Glutamatergic neuron (in vitro differentiated cells): Measurements from ENCODE around the gene CCM2. TPM values are rescaled to one million over a fixed set of nuclear protein-coding genes. Genes with fewer than 3 reads are reported as not detected.

ENCODE experiments used
- DNase-seq: peaks from one replicate; pipeline ENCODE4 v3.0.0; 2022
- H3K27ac Mint-ChIP-seq: one replicate; pipeline ENCODE4 v1.8.0; 2020; ENCODE audit warnings: mild to moderate bottlenecking, mixed read lengths, inconsistent platforms; ENCODE audit not compliant: unreplicated experiment
- H3K27me3 Mint-ChIP-seq: one replicate; pipeline ENCODE4 v1.8.0; 2020; ENCODE audit warnings: mild to moderate bottlenecking, moderate library complexity, mixed read lengths, inconsistent platforms; ENCODE audit not compliant: unreplicated experiment
- H3K36me3 Mint-ChIP-seq: one replicate; pipeline ENCODE4 v1.8.0; 2020; ENCODE audit warnings: mild to moderate bottlenecking, mixed read lengths, inconsistent platforms; ENCODE audit not compliant: unreplicated experiment
- H3K4me1 Mint-ChIP-seq: one replicate; pipeline ENCODE4 v1.8.0; 2020; ENCODE audit warnings: mild to moderate bottlenecking, low read depth, mixed read lengths, inconsistent platforms; ENCODE audit not compliant: unreplicated experiment
- H3K4me3 Mint-ChIP-seq: one replicate; pipeline ENCODE4 v1.8.0; 2020; ENCODE audit warnings: mild to moderate bottlenecking, mixed read lengths, inconsistent platforms; ENCODE audit not compliant: unreplicated experiment
- H3K9me3 Mint-ChIP-seq: one replicate; pipeline ENCODE4 v1.8.0; 2020; ENCODE audit warnings: mild to moderate bottlenecking, moderate library complexity, mixed read lengths, inconsistent platforms; ENCODE audit not compliant: unreplicated experiment
- total RNA-seq: library from RNA; stranded (reverse); fragmentation: NEBNext Ultra II Directional; extraction: Animal tissue kit (Norgen Biotek cat#: 25700); gene quantifications from one replicate; pipeline ENCODE4 v1.2.1, GENCODE V29; 2021; ENCODE audit not compliant: unreplicated experiment
- TF ChIP-seq, protein P1 (sequence below): fragments of 200-600 bp; sonication (generic); IDR thresholded peaks from one replicate; pipeline ENCODE4 v1.5.0; 2021; ENCODE audit not compliant: partially characterized antibody, unreplicated experiment

CCM2 gene
- total RNA-seq, 1 donor from 2014 or later, result 92.6 TPM

- Mint-ChIP-seq H3K36me3 (no peaks in the 10 kb centered on the region), H3K4me1 (peaks cover 16% of the 10 kb centered on the region), H3K9me3 (peaks cover 3% of the 10 kb centered on the region), H3K4me3 (no peak overlapping the region), H3K27me3 (peaks cover 2% of the 10 kb centered on the region), H3K27ac (no peak overlapping the region)
- TF ChIP-seq, protein P1, sequence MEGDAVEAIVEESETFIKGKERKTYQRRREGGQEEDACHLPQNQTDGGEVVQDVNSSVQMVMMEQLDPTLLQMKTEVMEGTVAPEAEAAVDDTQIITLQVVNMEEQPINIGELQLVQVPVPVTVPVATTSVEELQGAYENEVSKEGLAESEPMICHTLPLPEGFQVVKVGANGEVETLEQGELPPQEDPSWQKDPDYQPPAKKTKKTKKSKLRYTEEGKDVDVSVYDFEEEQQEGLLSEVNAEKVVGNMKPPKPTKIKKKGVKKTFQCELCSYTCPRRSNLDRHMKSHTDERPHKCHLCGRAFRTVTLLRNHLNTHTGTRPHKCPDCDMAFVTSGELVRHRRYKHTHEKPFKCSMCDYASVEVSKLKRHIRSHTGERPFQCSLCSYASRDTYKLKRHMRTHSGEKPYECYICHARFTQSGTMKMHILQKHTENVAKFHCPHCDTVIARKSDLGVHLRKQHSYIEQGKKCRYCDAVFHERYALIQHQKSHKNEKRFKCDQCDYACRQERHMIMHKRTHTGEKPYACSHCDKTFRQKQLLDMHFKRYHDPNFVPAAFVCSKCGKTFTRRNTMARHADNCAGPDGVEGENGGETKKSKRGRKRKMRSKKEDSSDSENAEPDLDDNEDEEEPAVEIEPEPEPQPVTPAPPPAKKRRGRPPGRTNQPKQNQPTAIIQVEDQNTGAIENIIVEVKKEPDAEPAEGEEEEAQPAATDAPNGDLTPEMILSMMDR, result no peak
- DNase-seq, result no peak
Observed at GRCh38 chr7:45065031-45065995, 65.3 kb downstream of the CCM2 start.

DNA sequence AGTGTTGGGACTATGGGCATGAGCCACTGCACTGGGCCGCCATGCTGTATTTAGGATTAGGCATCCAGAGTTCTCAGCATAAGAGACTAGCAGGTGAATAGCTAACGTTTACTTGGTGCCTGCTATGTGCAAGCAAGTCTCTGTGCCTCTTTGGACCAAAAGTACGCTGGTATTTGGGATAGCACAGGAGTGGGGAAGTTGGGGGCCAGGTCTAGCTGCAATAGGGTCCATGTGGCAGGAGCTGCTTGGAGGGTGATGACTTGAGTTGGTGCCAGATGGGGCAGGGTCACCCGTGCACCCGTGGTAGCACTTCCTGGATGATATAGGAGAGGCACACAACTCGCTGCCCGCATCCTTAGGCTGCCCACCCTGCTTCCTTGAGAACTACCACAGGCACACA lies 66.4 kb downstream of the CCM2 start:
- peaks cover 17% of the 10 kb centered on the region for H3K4me1 Mint-ChIP-seq
- H3K36me3 Mint-ChIP-seq, result no peaks in the 10 kb centered on the region
- H3K27ac Mint-ChIP-seq, result no peak overlapping the region
- no peak for DNase-seq
- H3K9me3 Mint-ChIP-seq, result peaks cover 3% of the 10 kb centered on the region
- peaks cover 4% of the 10 kb centered on the region for H3K27me3 Mint-ChIP-seq
- TF ChIP-seq, protein P1, result no peak
- no peak overlapping the region for H3K4me3 Mint-ChIP-seq

DNA sequence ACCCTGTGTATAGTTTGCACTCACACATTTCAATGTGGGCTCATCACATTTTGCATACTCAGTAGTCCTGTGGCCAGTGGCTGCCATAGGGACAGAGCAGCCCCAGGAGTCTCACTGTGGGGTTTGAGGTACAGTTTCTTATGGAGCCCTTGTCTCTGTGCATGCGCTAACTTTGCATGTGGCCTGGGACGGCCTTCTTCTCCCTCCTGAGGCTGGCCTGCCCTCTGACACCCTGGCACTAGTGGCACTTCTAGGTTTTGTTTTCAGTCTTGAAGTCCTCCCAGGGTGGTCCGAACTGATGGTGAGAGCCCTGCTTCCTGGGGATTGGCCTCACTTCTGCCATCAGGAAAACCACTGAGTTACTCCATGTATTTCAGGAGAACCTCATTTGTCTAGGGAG lies 67.6 kb downstream of the CCM2 start:
- Mint-ChIP-seq H3K36me3 (peaks cover 6% of the 10 kb centered on the region), H3K9me3 (peaks cover 5% of the 10 kb centered on the region), H3K4me1 (peaks cover 28% of the 10 kb centered on the region), H3K27ac (no peak overlapping the region), H3K4me3 (no peak overlapping the region), H3K27me3 (peaks cover 6% of the 10 kb centered on the region)
- TF ChIP-seq, protein P1, result no peak
- DNase-seq, result no peak

DNA sequence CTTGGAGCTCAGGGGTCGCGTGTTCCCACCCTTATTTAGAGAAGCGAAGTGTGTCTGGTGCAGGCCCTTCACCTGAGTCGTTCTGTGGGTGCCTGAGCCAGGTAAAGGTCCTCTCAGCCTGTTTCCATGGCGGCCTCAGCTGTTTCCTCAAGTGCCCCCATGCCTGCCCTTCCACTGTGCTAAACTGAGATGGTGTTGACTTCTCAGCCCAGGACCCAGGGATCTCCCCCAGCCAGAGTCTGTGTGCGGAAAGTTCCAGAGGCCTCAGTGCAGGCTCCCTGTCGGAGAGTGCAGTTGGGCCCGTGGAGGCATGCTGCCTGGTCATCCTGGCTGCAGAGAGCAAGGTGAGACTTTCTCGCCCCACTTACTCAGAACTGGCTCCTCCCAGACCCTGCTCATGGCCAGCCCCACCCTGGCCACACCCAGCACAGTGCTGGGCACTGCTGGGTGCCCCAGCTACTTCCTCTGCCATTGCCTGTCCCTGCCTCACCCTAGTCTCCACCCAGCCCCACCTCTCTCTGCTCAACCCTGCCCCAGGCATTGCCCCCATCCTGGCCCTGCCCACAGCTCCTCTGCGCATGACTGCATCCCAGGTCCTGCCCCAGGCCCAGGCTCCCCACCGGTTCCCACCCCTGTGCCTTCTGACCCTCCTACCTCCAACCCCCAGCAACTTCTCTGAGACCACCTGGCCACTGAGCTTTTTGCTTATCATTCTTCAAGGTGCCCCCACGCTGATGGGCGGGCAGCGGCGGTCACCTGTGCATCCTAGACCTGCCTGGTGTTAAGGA lies 68.4 kb downstream of the CCM2 start:
- no peak for DNase-seq
- Mint-ChIP-seq H3K4me1 (peaks cover 37% of the 10 kb centered on the region), H3K9me3 (peaks cover 9% of the 10 kb centered on the region), H3K4me3 (no peak overlapping the region), H3K27ac (no peak overlapping the region), H3K27me3 (peaks cover 9% of the 10 kb centered on the region), H3K36me3 (peaks cover 6% of the 10 kb centered on the region)
- TF ChIP-seq, protein P1, result no peak
